ENCODE measurements around the gene AOC1. TPM values are rescaled to one million over a fixed set of nuclear protein-coding genes. Genes with fewer than 3 reads are reported as not detected.

Gene AOC1
- total RNA-seq, 1 experiment from 2014 or later, result not detected

GRCh38 chr7:150869467-150869866 is 17.1 kb downstream of the AOC1 start:
- no peak for DNase-seq
- Histone ChIP-seq H3K4me3 (no peak overlapping the region), H3K27me3 (no peaks in the 10 kb centered on the region), H3K36me3 (no peaks in the 10 kb centered on the region), H3K9me3 (no peaks in the 10 kb centered on the region)

GRCh38 chr7:150871601-150872000 is 19.3 kb downstream of the AOC1 start:
- DNase-seq, result no peak
- H3K9me3 ChIP-seq, result no peaks in the 10 kb centered on the region
- no peak overlapping the region for H3K4me3 ChIP-seq
- no peaks in the 10 kb centered on the region for H3K36me3 ChIP-seq
- H3K27me3 ChIP-seq, result no peaks in the 10 kb centered on the region

- DNase-seq, result no peak
- Histone ChIP-seq H3K27me3 (no peaks in the 10 kb centered on the region), H3K4me3 (no peak overlapping the region), H3K36me3 (no peaks in the 10 kb centered on the region), H3K9me3 (no peaks in the 10 kb centered on the region)
Observed at GRCh38 chr7:150874401-150875198, 22.3 kb downstream of the AOC1 start.

- Histone ChIP-seq H3K9me3 (0 out of 2 replicates have a peak, but pooled peaks cover 1% of the 10 kb centered on the region), H3K36me3 (no peaks in the 10 kb centered on the region), H3K4me3 (no peak overlapping the region), H3K27me3 (no peaks in the 10 kb centered on the region)
- DNase-seq, result no peak
Observed at GRCh38 chr7:150875791-150876190, 23.5 kb downstream of the AOC1 start.

- peak; percentile 47 for DNase-seq
- Histone ChIP-seq H3K9me3 (0 out of 2 replicates have a peak, but pooled peaks cover 2% of the 10 kb centered on the region), H3K36me3 (no peaks in the 10 kb centered on the region), H3K27me3 (no peaks in the 10 kb centered on the region), H3K4me3 (no peak overlapping the region)
Observed at GRCh38 chr7:150876817-150877526, 24.7 kb downstream of the AOC1 start.

GRCh38 chr7:150877536-150877935 is 25.2 kb downstream of the AOC1 start:
- Histone ChIP-seq H3K36me3 (no peaks in the 10 kb centered on the region), H3K4me3 (no peak overlapping the region), H3K9me3 (0 out of 2 replicates have a peak, but pooled peaks cover 2% of the 10 kb centered on the region), H3K27me3 (no peaks in the 10 kb centered on the region)
- DNase-seq, result no peak

GRCh38 chr7:150879345-150879744 is 27.0 kb downstream of the AOC1 start:
- Histone ChIP-seq H3K4me3 (no peak overlapping the region), H3K36me3 (no peaks in the 10 kb centered on the region), H3K27me3 (no peaks in the 10 kb centered on the region), H3K9me3 (0 out of 2 replicates have a peak, but pooled peaks cover 2% of the 10 kb centered on the region)
- no peak for DNase-seq

GRCh38 chr7:150881189-150881588 is 28.9 kb downstream of the AOC1 start:
- Histone ChIP-seq H3K9me3 (0 out of 2 replicates have a peak, but pooled peaks cover 4% of the 10 kb centered on the region), H3K4me3 (no peak overlapping the region), H3K36me3 (no peaks in the 10 kb centered on the region), H3K27me3 (no peaks in the 10 kb centered on the region)
- DNase-seq, result no peak

- no peak overlapping the region for H3K4me3 ChIP-seq
- H3K27me3 ChIP-seq, result no peaks in the 10 kb centered on the region
- no peaks in the 10 kb centered on the region for H3K36me3 ChIP-seq
- DNase-seq, result no peak
- no peaks in the 10 kb centered on the region; the same call in 1 of the 2 replicates for H3K9me3 ChIP-seq
Observed at GRCh38 chr7:150890853-150891584, 38.7 kb downstream of the AOC1 start.

- Histone ChIP-seq H3K4me3 (no peak overlapping the region), H3K9me3 (no peaks in the 10 kb centered on the region; the same call in 1 of the 2 replicates), H3K27me3 (no peaks in the 10 kb centered on the region), H3K36me3 (no peaks in the 10 kb centered on the region)
- DNase-seq, result no peak
Observed at GRCh38 chr7:150891740-150892139, 39.4 kb downstream of the AOC1 start.

- Histone ChIP-seq H3K27me3 (no peaks in the 10 kb centered on the region), H3K36me3 (no peaks in the 10 kb centered on the region), H3K9me3 (no peaks in the 10 kb centered on the region; the same call in 1 of the 2 replicates), H3K4me3 (no peak overlapping the region)
- DNase-seq, result no peak
Observed at GRCh38 chr7:150895809-150896208, 43.5 kb downstream of the AOC1 start.

GRCh38 chr7:150896562-150897209 is 44.4 kb downstream of the AOC1 start:
- H3K27me3 ChIP-seq, result no peaks in the 10 kb centered on the region
- H3K36me3 ChIP-seq, result no peaks in the 10 kb centered on the region
- no peak for DNase-seq
- H3K4me3 ChIP-seq, result no peak overlapping the region
- H3K9me3 ChIP-seq, result no peaks in the 10 kb centered on the region; the same call in 1 of the 2 replicates

GRCh38 chr7:150897502-150898474 is 45.5 kb downstream of the AOC1 start:
- no peak for DNase-seq
- H3K36me3 ChIP-seq, result no peaks in the 10 kb centered on the region
- no peaks in the 10 kb centered on the region; the same call in 1 of the 2 replicates for H3K9me3 ChIP-seq
- H3K27me3 ChIP-seq, result no peaks in the 10 kb centered on the region
- no peak overlapping the region for H3K4me3 ChIP-seq

- no peaks in the 10 kb centered on the region for H3K27me3 ChIP-seq
- H3K4me3 ChIP-seq, result no peak overlapping the region
- no peaks in the 10 kb centered on the region for H3K36me3 ChIP-seq
- DNase-seq, result peak; percentile 52
- no peaks in the 10 kb centered on the region; the same call in 1 of the 2 replicates for H3K9me3 ChIP-seq
Observed at GRCh38 chr7:150898475-150899011, 46.2 kb downstream of the AOC1 start.

GRCh38 chr7:150900675-150901074 is 48.4 kb downstream of the AOC1 start:
- DNase-seq, result no peak
- H3K36me3 ChIP-seq, result no peaks in the 10 kb centered on the region
- no peak overlapping the region for H3K4me3 ChIP-seq
- H3K9me3 ChIP-seq, result no peaks in the 10 kb centered on the region
- no peaks in the 10 kb centered on the region for H3K27me3 ChIP-seq

Measured in MG63 (cell line).